Neural progenitor cell (in vitro differentiated cells): ENCODE data around the gene TMBIM4. TPM values are rescaled to one million over a fixed set of nuclear protein-coding genes. Genes with fewer than 3 reads are reported as not detected.

Experiments used
- DNase-seq: peaks from one replicate; pipeline ENCODE4 v3.0.0-alpha.2; 2016; ENCODE audit warnings: low spot score
- H2AFZ ChIP-seq: fragments of 200-600 bp; sonication (generic); replicated peaks from 2 replicates; pipeline ENCODE4 v1.6.1; 2016; ENCODE audit warnings: antibody characterized with exemption
- H3F3A ChIP-seq: fragments of 200-600 bp; sonication (generic); 2 replicates; pipeline ENCODE4 v1.6.1; 2016; ENCODE audit warnings: antibody characterized with exemption, low read depth
- H3K27ac ChIP-seq: fragments of 200-600 bp; sonication (generic); 2 replicates; pipeline ENCODE4 v1.5.1; 2016; ENCODE audit warnings: mild to moderate bottlenecking
- H3K27me3 ChIP-seq: fragments of 200-600 bp; sonication (generic); 2 replicates; pipeline ENCODE4 v1.6.1; 2016; ENCODE audit warnings: mild to moderate bottlenecking, moderate library complexity
- H3K36me3 ChIP-seq: fragments of 200-600 bp; sonication (generic); 2 replicates; pipeline ENCODE4 v1.5.1; 2016
- H3K4me1 ChIP-seq: fragments of 200-600 bp; sonication (generic); 2 replicates; pipeline ENCODE4 v1.6.1; 2016; ENCODE audit warnings: mixed run types
- H3K4me2 ChIP-seq: fragments of 200-600 bp; sonication (generic); 2 replicates; pipeline ENCODE4 v1.6.1; 2016
- H3K4me3 ChIP-seq: fragments of 200-600 bp; sonication (generic); 2 replicates; pipeline ENCODE4 v1.5.1; 2016
- H3K79me2 ChIP-seq: fragments of 200-600 bp; sonication (generic); 2 replicates; pipeline ENCODE4 v1.6.1; 2016; ENCODE audit warnings: low read depth
- H3K9ac ChIP-seq: fragments of 200-600 bp; sonication (generic); 2 replicates; pipeline ENCODE4 v1.6.1; 2016
- H3K9me3 ChIP-seq: fragments of 200-600 bp; sonication (generic); 2 replicates; pipeline ENCODE4 v1.5.1; 2016; ENCODE audit warnings: low read depth
- H4K20me1 ChIP-seq: fragments of 200-600 bp; sonication (generic); 2 replicates; pipeline ENCODE4 v1.6.1; 2016; ENCODE audit warnings: low read depth
- H3K27ac Mint-ChIP-seq: 3 replicates; pipeline ENCODE4 v1.8.0; 2021; ENCODE audit warnings: mixed read lengths
- H3K27me3 Mint-ChIP-seq: 2 replicates; pipeline ENCODE4 v1.8.0; 2022; ENCODE audit warnings: low read depth, mild to moderate bottlenecking, inconsistent platforms, moderate library complexity, mixed read lengths; ENCODE audit not compliant: insufficient read depth
- H3K36me3 Mint-ChIP-seq: 3 replicates; pipeline ENCODE4 v1.8.0; 2021; ENCODE audit warnings: mixed read lengths
- H3K4me1 Mint-ChIP-seq: 3 replicates; pipeline ENCODE4 v1.8.0; 2021; ENCODE audit warnings: mixed read lengths
- H3K4me3 Mint-ChIP-seq: 3 replicates; pipeline ENCODE4 v1.8.0; 2021; ENCODE audit warnings: mild to moderate bottlenecking, moderate library complexity, mixed read lengths
- H3K9me3 Mint-ChIP-seq: 3 replicates; pipeline ENCODE4 v1.8.0; 2020; ENCODE audit warnings: mixed read lengths
- CTCF ChIP-seq: fragments of 200-600 bp; sonication (generic); IDR thresholded peaks from 2 replicates; pipeline ENCODE4 v1.5.1; 2017; ENCODE audit warnings: antibody characterized with exemption, mild to moderate bottlenecking
- EZH2 ChIP-seq: fragments of 200-600 bp; sonication (generic); IDR thresholded peaks from 2 replicates; pipeline ENCODE4 v1.6.1; 2017; ENCODE audit warnings: antibody characterized with exemption, mild to moderate bottlenecking, moderate library complexity
- EZH2phosphoT487 ChIP-seq: fragments of 200-600 bp; sonication (generic); IDR thresholded peaks from 2 replicates; pipeline ENCODE4 v1.6.1; 2017; ENCODE audit warnings: antibody characterized with exemption
- total RNA-seq: library from RNA; depleted of rRNA; stranded (reverse); fragments of >200 nt; gene quantifications from 2 replicates; pipeline ENCODE4 v1.2.3, GENCODE V29; 2015; ENCODE audit warnings: low replicate concordance

TMBIM4 gene
- total RNA-seq, 1 donor from 2014 or later: 63.7 TPM

- TF ChIP-seq EZH2 (no peak), CTCF (no peak), EZH2phosphoT487 (no peak)
- H3K9me3 ChIP-seq: no peaks in the 10 kb centered on the region
- no peak overlapping the region for H3K4me3 ChIP-seq
- Mint-ChIP-seq H3K27ac (no peak overlapping the region), H3K4me3 (no peak overlapping the region), H3K9me3 (peaks cover 18% of the 10 kb centered on the region), H3K36me3 (peaks cover 27% of the 10 kb centered on the region), H3K27me3 (peaks cover 1% of the 10 kb centered on the region), H3K4me1 (no peaks in the 10 kb centered on the region)
- no peaks in the 10 kb centered on the region for H3F3A ChIP-seq
- H3K36me3 ChIP-seq: peaks cover 3% of the 10 kb centered on the region
- no peaks in the 10 kb centered on the region for H3K4me1 ChIP-seq
- no peak for DNase-seq
- no peak overlapping the region for H2AFZ ChIP-seq
- H3K4me2 ChIP-seq: no peak overlapping the region
- no peak overlapping the region for H3K27ac ChIP-seq
- peaks cover 39% of the 10 kb centered on the region for H3K79me2 ChIP-seq
- H4K20me1 ChIP-seq: no peaks in the 10 kb centered on the region
- H3K9ac ChIP-seq: no peak overlapping the region
- H3K27me3 ChIP-seq: no peaks in the 10 kb centered on the region
Measured at GRCh38 chr12:66160704-66161103, 9.1 kb downstream of the TMBIM4 start.

GRCh38 chr12:66159123-66159522 is 10.7 kb downstream of the TMBIM4 start:
- H3K36me3 ChIP-seq: no peaks in the 10 kb centered on the region
- no peak overlapping the region for H3K4me2 ChIP-seq
- no peak overlapping the region for H3K4me3 ChIP-seq
- DNase-seq: no peak
- H3K4me1 ChIP-seq: no peaks in the 10 kb centered on the region
- no peaks in the 10 kb centered on the region for H3K4me1 Mint-ChIP-seq
- H3K9me3 Mint-ChIP-seq: peaks cover 4% of the 10 kb centered on the region
- peaks cover 23% of the 10 kb centered on the region for H3K79me2 ChIP-seq
- no peak for TF ChIP-seq CTCF
- no peak for TF ChIP-seq EZH2phosphoT487
- no peak for TF ChIP-seq EZH2
- H2AFZ ChIP-seq: no peak overlapping the region
- no peak overlapping the region for H3K27ac Mint-ChIP-seq
- no peaks in the 10 kb centered on the region for H3F3A ChIP-seq
- H3K9ac ChIP-seq: no peak overlapping the region
- peaks cover 13% of the 10 kb centered on the region for H3K36me3 Mint-ChIP-seq
- H3K9me3 ChIP-seq: no peaks in the 10 kb centered on the region
- no peak overlapping the region for H3K27ac ChIP-seq
- no peaks in the 10 kb centered on the region for H3K27me3 Mint-ChIP-seq
- H3K4me3 Mint-ChIP-seq: no peak overlapping the region
- H3K27me3 ChIP-seq: no peaks in the 10 kb centered on the region
- no peaks in the 10 kb centered on the region for H4K20me1 ChIP-seq

GRCh38 chr12:66156654-66157053 is 13.1 kb downstream of the TMBIM4 start:
- Histone ChIP-seq H3K27me3 (no peaks in the 10 kb centered on the region), H3K4me3 (no peak overlapping the region), H2AFZ (no peak overlapping the region), H3K9ac (no peak overlapping the region), H3K4me2 (no peak overlapping the region), H3K79me2 (peaks cover 8% of the 10 kb centered on the region), H3K36me3 (no peaks in the 10 kb centered on the region), H3K9me3 (no peaks in the 10 kb centered on the region), H3K4me1 (no peaks in the 10 kb centered on the region), H3K27ac (no peak overlapping the region), H4K20me1 (no peaks in the 10 kb centered on the region), H3F3A (no peaks in the 10 kb centered on the region)
- H3K27ac Mint-ChIP-seq: no peak overlapping the region
- H3K4me3 Mint-ChIP-seq: no peak overlapping the region
- DNase-seq: no peak
- H3K4me1 Mint-ChIP-seq: no peaks in the 10 kb centered on the region
- H3K9me3 Mint-ChIP-seq: no peaks in the 10 kb centered on the region
- no peaks in the 10 kb centered on the region for H3K27me3 Mint-ChIP-seq
- H3K36me3 Mint-ChIP-seq: peaks cover 8% of the 10 kb centered on the region
- TF ChIP-seq CTCF: no peak
- no peak for TF ChIP-seq EZH2phosphoT487
- TF ChIP-seq EZH2: no peak

- DNase-seq: no peak
- no peak overlapping the region for H3K27ac ChIP-seq
- TF ChIP-seq CTCF: no peak
- no peak for TF ChIP-seq EZH2phosphoT487
- no peak for TF ChIP-seq EZH2
- Mint-ChIP-seq H3K9me3 (no peaks in the 10 kb centered on the region), H3K27ac (no peak overlapping the region), H3K4me1 (no peaks in the 10 kb centered on the region), H3K4me3 (no peak overlapping the region), H3K36me3 (peaks cover 3% of the 10 kb centered on the region), H3K27me3 (no peaks in the 10 kb centered on the region)
- no peaks in the 10 kb centered on the region for H3K36me3 ChIP-seq
- no peaks in the 10 kb centered on the region for H3K79me2 ChIP-seq
- no peak overlapping the region for H3K9ac ChIP-seq
- H3K4me2 ChIP-seq: no peak overlapping the region
- H3K4me1 ChIP-seq: no peaks in the 10 kb centered on the region
- H3F3A ChIP-seq: no peaks in the 10 kb centered on the region
- no peaks in the 10 kb centered on the region for H4K20me1 ChIP-seq
- H2AFZ ChIP-seq: no peak overlapping the region
- H3K9me3 ChIP-seq: no peaks in the 10 kb centered on the region
- H3K27me3 ChIP-seq: no peaks in the 10 kb centered on the region
- no peak overlapping the region for H3K4me3 ChIP-seq
Measured at GRCh38 chr12:66154776-66155175, 15.0 kb downstream of the TMBIM4 start.
